Natural killer cell (primary cell): ENCODE results near the gene RSAD2. TPM values are rescaled to one million over a fixed set of nuclear protein-coding genes. Genes with fewer than 3 reads are reported as not detected.

Experiments
- ATAC-seq, 3 donors: fragments of 150-1000 bp in 2 of 3; fragments of 200-7000 bp in 1 of 3; cut with Tn5 transposase; 1 replicate in 1 of 3; 2 replicates in 2 of 3; pipeline ENCODE4 v1.10.0; 2021; ENCODE audit warnings: mild to moderate bottlenecking in 2 of 3, moderate library complexity in 2 of 3
- DNase-seq, 2 donors: peaks; one replicate each; pipeline versions ENCODE4 v3.0.0 to v3.0.0-alpha.2; 2013 to 2021; ENCODE audit warnings: mixed read lengths in 1 of 2
- H3K27ac ChIP-seq: one replicate; pipeline ENCODE4 v1.5.1; 2013; ENCODE audit warnings: mild to moderate bottlenecking, low read length
- H3K27me3 ChIP-seq: one replicate; pipeline ENCODE4 v1.6.1; 2013; ENCODE audit warnings: low read length; ENCODE audit not compliant: control insufficient read depth, insufficient read depth
- H3K36me3 ChIP-seq: one replicate; pipeline ENCODE4 v1.6.1; 2013; ENCODE audit warnings: low read length; ENCODE audit not compliant: control insufficient read depth, insufficient read depth
- H3K4me1 ChIP-seq: one replicate; pipeline ENCODE4 v1.6.1; 2013; ENCODE audit warnings: low read length; ENCODE audit not compliant: control insufficient read depth, insufficient read depth
- H3K4me3 ChIP-seq: one replicate; pipeline ENCODE4 v1.5.1; 2013; ENCODE audit warnings: low read length
- H3K9me3 ChIP-seq: one replicate; pipeline ENCODE4 v1.6.1; 2013; ENCODE audit warnings: low read length; ENCODE audit not compliant: control insufficient read depth, insufficient read depth
- H3K27ac Mint-ChIP-seq, 2 donors: one replicate each; pipeline ENCODE4 v1.8.0; 2022; ENCODE audit warnings: mild to moderate bottlenecking in 2 of 2, mixed read lengths in 2 of 2, moderate library complexity in 1 of 2
- H3K27me3 Mint-ChIP-seq, 2 donors: one replicate each; pipeline ENCODE4 v1.8.0; 2022; ENCODE audit warnings: low read depth in 2 of 2, mixed read lengths in 2 of 2
- H3K36me3 Mint-ChIP-seq: one replicate; pipeline ENCODE4 v1.8.0; 2022; ENCODE audit warnings: mixed read lengths
- H3K4me1 Mint-ChIP-seq, 2 donors: one replicate each; pipeline ENCODE4 v1.8.0; 2022; ENCODE audit warnings: mixed read lengths in 2 of 2
- H3K4me3 Mint-ChIP-seq: one replicate; pipeline ENCODE4 v1.8.0; 2022; ENCODE audit warnings: mild to moderate bottlenecking, moderate library complexity, mixed read lengths
- H3K9me3 Mint-ChIP-seq, 2 donors: one replicate each; pipeline ENCODE4 v1.8.0; 2022; ENCODE audit warnings: mixed read lengths in 2 of 2
- CTCF ChIP-seq: fragments of 200-600 bp; IDR thresholded peaks from one replicate; pipeline ENCODE4 v1.8.0; 2022; ENCODE audit warnings: antibody characterized with exemption
- WGBS: methylation state at CpG from one replicate; pipeline ENCODE4 v1.1.7; 2013; ENCODE audit warnings: missing lambda C conversion rate; ENCODE audit not compliant: insufficient coverage; 5-methylcytosine and 5-hydroxymethylcytosine counted together
- intact Hi-C: fragments of 100-400 bp; cut with micrococcal nuclease; formaldehyde crosslinking; loops from one replicate; pipeline ENCODE4 v1.14.2; 2022
- total RNA-seq, 4 donors: library from RNA; stranded (reverse); fragments of 120-200 nt in 1 of 4; gene quantifications; one replicate each; pipeline versions ENCODE4 v1.2.3 to v1.2.4, GENCODE V29; 2013 to 2022

Gene RSAD2
- total RNA-seq, 3 donors from 2014 or later (not counting 1 experiment from before 2014, with no cell fraction given), result 7.9 to 12.0 (median 9.4) TPM

GRCh38 chr2:6914828-6915227, 37.3 kb downstream of the RSAD2 start:
- Histone ChIP-seq H3K9me3 (peaks cover 5% of the 10 kb centered on the region), H3K4me1 (peaks cover 52% of the 10 kb centered on the region), H3K27ac (no peak overlapping the region), H3K36me3 (no peaks in the 10 kb centered on the region), H3K4me3 (no peak overlapping the region), H3K27me3 (no peaks in the 10 kb centered on the region)
- H3K4me1 Mint-ChIP-seq, result peaks cover 44 to 67% of the 10 kb centered on the region in 2 donors
- peak overlapping the region; percentile 14 for H3K4me3 Mint-ChIP-seq
- no peaks in the 10 kb centered on the region for H3K36me3 Mint-ChIP-seq
- 91% methylated on average over 3 of the region's 3 CpGs for WGBS
- intact Hi-C loops, result loop anchor here (5.0 kb wide), 1 partner anchor 82 kb away; no protein-coding TSS in a partner anchor
- ATAC-seq (no peak), DNase-seq (no peak)
- H3K9me3 Mint-ChIP-seq, result no peaks in the 10 kb centered on the region
- H3K27ac Mint-ChIP-seq, result no peak overlapping the region
- peaks cover 6 to 7% of the 10 kb centered on the region in 2 donors for H3K27me3 Mint-ChIP-seq
- TF ChIP-seq CTCF, result no peak

GRCh38 chr2:6915399-6915798, 37.8 kb downstream of the RSAD2 start:
- intact Hi-C loops, result no loop called here
- H3K27me3 ChIP-seq, result no peaks in the 10 kb centered on the region
- H3K27ac ChIP-seq, result no peak overlapping the region
- peak overlapping the region; percentile 64 for H3K4me3 Mint-ChIP-seq
- DNase-seq, result no peak
- H3K36me3 ChIP-seq, result no peaks in the 10 kb centered on the region
- peaks cover 5% of the 10 kb centered on the region for H3K9me3 ChIP-seq
- no peak overlapping the region for H3K27ac Mint-ChIP-seq
- peaks cover 6 to 7% of the 10 kb centered on the region in 2 donors for H3K27me3 Mint-ChIP-seq
- no peak for TF ChIP-seq CTCF
- peaks cover 40 to 67% of the 10 kb centered on the region in 2 donors for H3K4me1 Mint-ChIP-seq
- no peak for ATAC-seq
- WGBS, result 96% methylated on average over 2 of the region's 2 CpGs
- no peak overlapping the region for H3K4me3 ChIP-seq
- H3K4me1 ChIP-seq, result peaks cover 51% of the 10 kb centered on the region
- H3K9me3 Mint-ChIP-seq, result no peaks in the 10 kb centered on the region
- no peaks in the 10 kb centered on the region for H3K36me3 Mint-ChIP-seq

- H3K27me3 ChIP-seq, result no peaks in the 10 kb centered on the region
- Mint-ChIP-seq H3K36me3 (no peaks in the 10 kb centered on the region), H3K27ac (no peak overlapping the region), H3K9me3 (no peaks in the 10 kb centered on the region), H3K27me3 (peaks cover 6 to 7% of the 10 kb centered on the region in 2 donors), H3K4me1 (peaks cover 39 to 63% of the 10 kb centered on the region in 2 donors), H3K4me3 (peak overlapping the region; percentile 82)
- peaks cover 5% of the 10 kb centered on the region for H3K9me3 ChIP-seq
- intact Hi-C loops, result no loop called here
- ATAC-seq (no peak), DNase-seq (no peak)
- H3K4me3 ChIP-seq, result no peak overlapping the region
- 100% methylated on average over 2 of the region's 3 CpGs for WGBS
- no peaks in the 10 kb centered on the region for H3K36me3 ChIP-seq
- H3K4me1 ChIP-seq, result peaks cover 42% of the 10 kb centered on the region
- H3K27ac ChIP-seq, result no peak overlapping the region
- TF ChIP-seq CTCF, result no peak
These were observed 38.6 kb downstream of the RSAD2 start for GRCh38 chr2:6916224-6916623.

GRCh38 chr2:6916736-6917070, 39.1 kb downstream of the RSAD2 start:
- Mint-ChIP-seq H3K27ac (peak overlapping the region in 1 of 2 donors; percentile 64), H3K4me3 (peak overlapping the region; percentile 82), H3K4me1 (peaks cover 37 to 63% of the 10 kb centered on the region in 2 donors), H3K36me3 (no peaks in the 10 kb centered on the region), H3K9me3 (no peaks in the 10 kb centered on the region), H3K27me3 (peaks cover 6 to 7% of the 10 kb centered on the region in 2 donors)
- H3K27ac ChIP-seq, result no peak overlapping the region
- 61% methylated on average over 8 of the region's 8 CpGs for WGBS
- H3K9me3 ChIP-seq, result peaks cover 5% of the 10 kb centered on the region
- peaks cover 38% of the 10 kb centered on the region for H3K4me1 ChIP-seq
- intact Hi-C loops, result no loop called here
- no peaks in the 10 kb centered on the region for H3K27me3 ChIP-seq
- H3K36me3 ChIP-seq, result no peaks in the 10 kb centered on the region
- H3K4me3 ChIP-seq, result peak overlapping the region; percentile 14
- TF ChIP-seq CTCF, result no peak
- ATAC-seq, result no peak
- no peak for DNase-seq
